Esophagus squamous epithelium (tissue), 5 donors: ENCODE data around the gene SMPD2. TPM values are rescaled to one million over a fixed set of nuclear protein-coding genes. Genes with fewer than 3 reads are reported as not detected.

Experiments used
- DNase-seq: peaks from one replicate; lab custom pipeline; 2025; lab: John Stamatoyannopoulos, UW
- H3K27ac ChIP-seq, 4 donors: fragments of 200-600 bp; sonication (generic); one replicate each; pipeline ENCODE4 v1.5.1; 2016 to 2019; ENCODE audit warnings: mild to moderate bottlenecking in 1 of 4
- H3K27me3 ChIP-seq, 4 donors: fragments of 200-600 bp; sonication (generic); 1 replicate in 3 of 4; 2 replicates in 1 of 4; pipeline versions ENCODE4 v1.5.1 to v1.6.0; 2017 to 2021; ENCODE audit warnings: antibody characterized with exemption in 1 of 4
- H3K36me3 ChIP-seq, 3 donors: fragments of 200-600 bp; sonication (generic); one replicate each; pipeline ENCODE4 v1.5.1; 2016 to 2019
- H3K4me1 ChIP-seq, 3 donors: fragments of 200-600 bp; sonication (generic); one replicate each; pipeline ENCODE4 v1.5.1; 2017 to 2019
- H3K4me3 ChIP-seq, 4 donors: fragments of 200-600 bp; sonication (generic); 1 replicate in 3 of 4; 2 replicates in 1 of 4; pipeline ENCODE4 v1.5.1; 2016 to 2019; ENCODE audit warnings: mild to moderate bottlenecking in 2 of 4, moderate library complexity in 1 of 4
- H3K9me3 ChIP-seq, 3 donors: fragments of 200-600 bp; sonication (generic); one replicate each; pipeline ENCODE4 v1.5.1; 2016 to 2019
- POLR2A ChIP-seq, 4 donors: fragments of 450-650 bp; IDR thresholded peaks; one replicate each; pipeline ENCODE4 v1.6.1; 2017; ENCODE audit warnings: antibody characterized with exemption in 4 of 4, mild to moderate bottlenecking in 4 of 4, moderate library complexity in 3 of 4
- WGBS, 2 donors: methylation state at CpG; one replicate each; pipeline ENCODE4 v1.1.5; 2018; 5-methylcytosine and 5-hydroxymethylcytosine counted together
- intact Hi-C: fragments of 100-400 bp; cut with DNase I; formaldehyde crosslinking; loops from one replicate; pipeline ENCODE4 v1.15.0; 2022
- total RNA-seq, 4 donors: library from RNA; depleted of rRNA; stranded (reverse); fragments of >200 nt; gene quantifications; one replicate each; pipeline ENCODE4 v1.1.0, GENCODE V29; 2016
- TF ChIP-seq, protein P1 (sequence below), 6 experiments: fragments of 450-650 bp in 4 of 6; fragments of 200-600 bp in 2 of 6; sonication (generic) in 2 of 6; IDR thresholded peaks; one replicate each; pipeline ENCODE4 v1.5.1; 2016 to 2019; ENCODE audit warnings: antibody characterized with exemption in 6 of 6, mild to moderate bottlenecking in 4 of 6, moderate library complexity in 4 of 6
- donor health status: DM: yes; HTN: yes; CAD: no.

SMPD2 gene
- total RNA-seq, 4 donors from 2014 or later = 10.6 to 28.1 (median 24.0) TPM

DNA sequence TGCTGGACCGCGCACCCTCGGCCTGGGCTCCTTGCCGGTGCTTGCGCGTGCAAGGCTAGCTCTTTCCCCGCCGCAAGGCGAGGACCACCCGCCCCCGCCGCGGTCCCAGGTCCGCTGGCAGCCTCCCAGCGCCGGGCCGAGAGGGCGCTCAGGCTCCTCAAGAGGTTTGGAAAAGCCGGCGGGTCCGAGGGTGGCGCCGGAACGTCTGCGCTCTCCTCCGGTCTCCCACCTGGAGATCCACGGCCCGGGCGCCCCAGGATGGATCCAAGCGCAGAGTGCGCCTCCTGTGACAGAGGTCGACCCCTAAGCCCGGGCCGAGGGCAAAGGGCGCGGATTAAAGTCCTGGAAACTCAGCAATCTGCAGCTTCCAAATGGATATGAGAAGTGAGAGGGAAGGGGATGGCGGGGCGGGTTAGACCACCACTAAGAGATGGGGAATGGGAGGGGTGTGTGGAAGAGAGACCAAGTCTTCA is 15.6 kb downstream of the SMPD2 start:
- DNase-seq = no peak
- H3K36me3 ChIP-seq = peaks cover 0 to 12% (median 0%) of the 10 kb centered on the region in 3 donors
- peak overlapping the region; percentile 44 to 93 (median 74) for H3K4me3 ChIP-seq
- peak overlapping the region; percentile 72 to 92 (median 87) for H3K27ac ChIP-seq
- WGBS, 2 donors = 48 to 51% methylated on average over 4 to 6 of the region's 38 CpGs
- TF ChIP-seq, protein P1, sequence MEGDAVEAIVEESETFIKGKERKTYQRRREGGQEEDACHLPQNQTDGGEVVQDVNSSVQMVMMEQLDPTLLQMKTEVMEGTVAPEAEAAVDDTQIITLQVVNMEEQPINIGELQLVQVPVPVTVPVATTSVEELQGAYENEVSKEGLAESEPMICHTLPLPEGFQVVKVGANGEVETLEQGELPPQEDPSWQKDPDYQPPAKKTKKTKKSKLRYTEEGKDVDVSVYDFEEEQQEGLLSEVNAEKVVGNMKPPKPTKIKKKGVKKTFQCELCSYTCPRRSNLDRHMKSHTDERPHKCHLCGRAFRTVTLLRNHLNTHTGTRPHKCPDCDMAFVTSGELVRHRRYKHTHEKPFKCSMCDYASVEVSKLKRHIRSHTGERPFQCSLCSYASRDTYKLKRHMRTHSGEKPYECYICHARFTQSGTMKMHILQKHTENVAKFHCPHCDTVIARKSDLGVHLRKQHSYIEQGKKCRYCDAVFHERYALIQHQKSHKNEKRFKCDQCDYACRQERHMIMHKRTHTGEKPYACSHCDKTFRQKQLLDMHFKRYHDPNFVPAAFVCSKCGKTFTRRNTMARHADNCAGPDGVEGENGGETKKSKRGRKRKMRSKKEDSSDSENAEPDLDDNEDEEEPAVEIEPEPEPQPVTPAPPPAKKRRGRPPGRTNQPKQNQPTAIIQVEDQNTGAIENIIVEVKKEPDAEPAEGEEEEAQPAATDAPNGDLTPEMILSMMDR (IDR thresholded peaks at IDR 0.05) = no peak
- no peak for TF ChIP-seq POLR2A (IDR thresholded peaks at IDR 0.05)
- peaks cover 31 to 61% (median 34%) of the 10 kb centered on the region in 3 donors for H3K4me1 ChIP-seq
- intact Hi-C loops = no loop called here
- no peaks in the 10 kb centered on the region for H3K27me3 ChIP-seq
- no peaks in the 10 kb centered on the region for H3K9me3 ChIP-seq

GRCh38 chr6:109456710-109457561 is 16.4 kb downstream of the SMPD2 start:
- DNase-seq = no peak

GRCh38 chr6:109457562-109457996 is 17.1 kb downstream of the SMPD2 start:
- TF ChIP-seq, protein P1 (IDR thresholded peaks at IDR 0.05) = no peak
- no peak for TF ChIP-seq POLR2A (IDR thresholded peaks at IDR 0.05)
- intact Hi-C loops = no loop called here
- 75 to 83% methylated on average over 6 of the region's 6 CpGs for WGBS, 2 donors
- H3K36me3 ChIP-seq = peaks cover 0 to 16% (median 6%) of the 10 kb centered on the region in 3 donors
- DNase-seq = no peak
- no peaks in the 10 kb centered on the region for H3K27me3 ChIP-seq
- no peaks in the 10 kb centered on the region for H3K9me3 ChIP-seq
- no peak overlapping the region for H3K4me3 ChIP-seq
- peak overlapping the region; percentile 72 to 92 (median 87) for H3K27ac ChIP-seq
- peaks cover 31 to 71% (median 34%) of the 10 kb centered on the region in 3 donors for H3K4me1 ChIP-seq

More at GRCh38 chr6:109456710-109457561, 16.4 kb downstream of the SMPD2 start:
- Histone ChIP-seq H3K9me3 (no peaks in the 10 kb centered on the region), H3K27ac (peak overlapping the region; percentile 72 to 92 (median 87)), H3K4me1 (peaks cover 31 to 67% (median 34%) of the 10 kb centered on the region in 3 donors), H3K36me3 (peaks cover 0 to 14% (median 3%) of the 10 kb centered on the region in 3 donors), H3K27me3 (no peaks in the 10 kb centered on the region), H3K4me3 (peak overlapping the region in 3 of 4 donors; percentile 70 to 93 (median 78))
- intact Hi-C loops = no loop called here
- TF ChIP-seq, protein P1 (IDR thresholded peaks at IDR 0.05) = no peak
- peak in 1 of 4 donors; percentile 33 for TF ChIP-seq POLR2A (IDR thresholded peaks at IDR 0.05)
- 33 to 44% methylated on average over 15 to 16 of the region's 16 CpGs for WGBS, 2 donors

DNA sequence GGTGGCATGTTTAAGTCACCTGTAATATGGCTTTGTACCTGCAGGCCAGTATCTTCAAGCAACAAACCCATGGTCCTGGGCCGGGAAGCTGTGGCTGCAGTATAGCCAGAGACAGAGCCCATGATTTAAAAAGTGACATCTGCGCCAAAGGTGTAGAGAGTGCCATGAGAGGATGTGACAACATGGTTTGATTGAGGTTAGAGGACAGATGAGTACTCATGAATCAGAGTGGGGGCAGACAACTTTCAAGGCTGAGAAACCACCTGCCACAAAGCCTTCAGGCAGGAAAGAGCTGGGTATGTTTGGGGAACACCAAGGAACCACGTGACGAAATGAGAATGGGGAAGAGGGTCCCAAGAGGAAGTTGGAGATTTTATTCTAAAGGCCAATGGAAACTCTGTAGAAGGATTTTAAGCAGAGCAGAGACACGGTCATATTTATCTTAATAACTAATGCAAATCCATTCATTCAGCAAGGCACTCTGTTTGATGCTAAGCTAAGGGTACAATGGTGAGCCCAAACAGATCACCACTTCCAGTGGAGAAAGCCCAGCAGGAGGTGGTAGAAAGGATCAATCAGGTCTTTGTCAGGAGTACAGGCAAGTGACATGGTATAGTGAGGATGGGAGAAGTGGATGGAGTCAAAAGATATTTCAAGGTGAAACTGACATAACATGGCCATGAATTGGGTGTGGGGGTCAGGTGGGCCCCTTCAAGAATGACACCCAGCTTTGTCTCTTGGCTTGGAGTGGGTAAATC is 18.4 kb downstream of the SMPD2 start:
- no peak for TF ChIP-seq POLR2A (IDR thresholded peaks at IDR 0.05)
- TF ChIP-seq, protein P1 (IDR thresholded peaks at IDR 0.05) = no peak
- intact Hi-C loops = no loop called here
- peaks cover 0 to 29% (median 11%) of the 10 kb centered on the region in 3 donors for H3K36me3 ChIP-seq
- peak overlapping the region in 1 of 4 donors; percentile 83 for H3K27ac ChIP-seq
- no peak for DNase-seq
- H3K27me3 ChIP-seq = no peaks in the 10 kb centered on the region
- H3K9me3 ChIP-seq = no peaks in the 10 kb centered on the region
- WGBS, 2 donors = 66 to 78% methylated on average over 4 to 5 of the region's 5 CpGs
- H3K4me1 ChIP-seq = peaks cover 27 to 59% (median 29%) of the 10 kb centered on the region in 3 donors
- no peak overlapping the region for H3K4me3 ChIP-seq
